ENCODE results near the gene MAP2K5.

MAP2K5 gene

GRCh38 chr15:67559158-67559557, 16.7 kb downstream of the MAP2K5 start:
- DNase-seq (ENCODE audit: insufficient read length, low spot score): no peak
- no peak for FAIRE-seq
- TF ChIP-seq CTCF (IDR thresholded peaks at IDR 0.05; ENCODE audit: insufficient read depth, missing control alignments): no peak

GRCh38 chr15:67559576-67559975, 17.1 kb downstream of the MAP2K5 start:
- TF ChIP-seq CTCF (IDR thresholded peaks at IDR 0.05; ENCODE audit: insufficient read depth, missing control alignments): no peak
- no peak for FAIRE-seq

GRCh38 chr15:67560320-67560719, 17.8 kb downstream of the MAP2K5 start:
- DNase-seq (ENCODE audit: insufficient read length, low spot score) (no peak), FAIRE-seq (no peak)
- no peak for TF ChIP-seq CTCF (IDR thresholded peaks at IDR 0.05; ENCODE audit: insufficient read depth, missing control alignments)

More at GRCh38 chr15:67559576-67559975, 17.1 kb downstream of the MAP2K5 start:
- DNase-seq (ENCODE audit: insufficient read length, low spot score): no peak

GRCh38 chr15:67563092-67563491, 20.6 kb downstream of the MAP2K5 start:
- TF ChIP-seq CTCF (IDR thresholded peaks at IDR 0.05; ENCODE audit: insufficient read depth, missing control alignments): no peak
- FAIRE-seq (no peak), DNase-seq (ENCODE audit: insufficient read length, low spot score) (no peak)

GRCh38 chr15:67564021-67564967, 21.8 kb downstream of the MAP2K5 start:
- no peak for DNase-seq (ENCODE audit: insufficient read length, low spot score)
- FAIRE-seq: no peak
- no peak for TF ChIP-seq CTCF (IDR thresholded peaks at IDR 0.05; ENCODE audit: insufficient read depth, missing control alignments)

GRCh38 chr15:67564968-67565345, 22.5 kb downstream of the MAP2K5 start:
- FAIRE-seq (no peak), DNase-seq (ENCODE audit: insufficient read length, low spot score) (no peak)
- TF ChIP-seq CTCF (IDR thresholded peaks at IDR 0.05; ENCODE audit: insufficient read depth, missing control alignments): no peak

GRCh38 chr15:67569668-67570067, 27.2 kb downstream of the MAP2K5 start:
- FAIRE-seq (no peak), DNase-seq (ENCODE audit: insufficient read length, low spot score) (no peak)
- no peak for TF ChIP-seq CTCF (IDR thresholded peaks at IDR 0.05; ENCODE audit: insufficient read depth, missing control alignments)
